ENCODE data around the gene PHLPP1. TPM values are rescaled to one million over a fixed set of nuclear protein-coding genes. Genes with fewer than 3 reads are reported as not detected.
A peak's percentile ranks its signal among the peaks of the same experiment; 100 is the strongest.

The PHLPP1 gene
- total and polyA plus RNA-seq, 2 experiments from 2014 or later = 15.7 to 73.6 TPM

DNA sequence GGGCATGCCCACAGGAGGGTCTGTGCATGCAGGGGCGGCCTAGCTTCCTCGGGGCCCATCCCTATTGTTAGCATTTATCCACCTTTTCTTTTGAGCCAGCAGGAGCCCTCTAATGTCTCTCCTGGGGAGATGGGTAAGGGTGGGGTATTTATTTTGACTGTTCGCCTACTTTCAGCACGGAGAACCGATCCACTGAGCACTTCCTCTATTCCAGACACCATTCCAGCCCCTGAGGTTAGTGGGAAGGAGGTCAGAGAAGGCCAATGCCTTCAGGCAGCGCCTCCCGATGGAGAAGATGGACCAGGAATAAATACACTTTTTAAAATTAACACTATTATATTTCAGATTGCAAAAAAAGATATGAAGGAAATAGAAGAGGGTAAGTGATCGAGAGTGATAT is 276.0 kb downstream of the PHLPP1 start:
- H3K36me3 Mint-ChIP-seq (ENCODE audit: low read depth) = peaks cover 2% of the 10 kb centered on the region; the same call in 1 of the 3 replicates
- peaks cover 6% of the 10 kb centered on the region; the same call in 1 of the 3 replicates for H3K9me3 Mint-ChIP-seq
- no peaks in the 10 kb centered on the region for H3K79me2 ChIP-seq (replicated peaks; ENCODE audit: insufficient read depth)
- no peaks in the 10 kb centered on the region for H3K9me2 ChIP-seq (ENCODE audit: insufficient read depth)
- no peaks in the 10 kb centered on the region for H4K20me1 ChIP-seq (replicated peaks; ENCODE audit: insufficient read depth)
- H3K4me1 ChIP-seq (ENCODE audit: insufficient read depth) = no peaks in the 10 kb centered on the region
- TF ChIP-seq EZH2 (IDR thresholded peaks at IDR 0.05; ENCODE audit: low read depth, unreplicated experiment) (no peak), CREB1 (CRISPR knock-in tag; IDR thresholded peaks at IDR 0.05; ENCODE audit: low read depth) (no peak), POLR2AphosphoS5 (IDR thresholded peaks at IDR 0.05; ENCODE audit: low read depth) (no peak), EZH2phosphoT487 (IDR thresholded peaks at IDR 0.05; ENCODE audit: unreplicated experiment) (no peak), ZNF114 (CRISPR knock-in tag; IDR thresholded peaks at IDR 0.05) (no peak), ZNF331 (CRISPR knock-in tag; IDR thresholded peaks at IDR 0.05; ENCODE audit: low read depth) (peak; percentile 84), ZNF462 (CRISPR knock-in tag; IDR thresholded peaks at IDR 0.05) (no peak), NANOG (IDR thresholded peaks at IDR 0.05; ENCODE audit: borderline replicate concordance) (no peak), JUNB (IDR thresholded peaks at IDR 0.05; ENCODE audit: unreplicated experiment) (no peak), STAT1 (IDR thresholded peaks at IDR 0.05; ENCODE audit: unreplicated experiment) (no peak)
- TF ChIP-seq, protein P1, sequence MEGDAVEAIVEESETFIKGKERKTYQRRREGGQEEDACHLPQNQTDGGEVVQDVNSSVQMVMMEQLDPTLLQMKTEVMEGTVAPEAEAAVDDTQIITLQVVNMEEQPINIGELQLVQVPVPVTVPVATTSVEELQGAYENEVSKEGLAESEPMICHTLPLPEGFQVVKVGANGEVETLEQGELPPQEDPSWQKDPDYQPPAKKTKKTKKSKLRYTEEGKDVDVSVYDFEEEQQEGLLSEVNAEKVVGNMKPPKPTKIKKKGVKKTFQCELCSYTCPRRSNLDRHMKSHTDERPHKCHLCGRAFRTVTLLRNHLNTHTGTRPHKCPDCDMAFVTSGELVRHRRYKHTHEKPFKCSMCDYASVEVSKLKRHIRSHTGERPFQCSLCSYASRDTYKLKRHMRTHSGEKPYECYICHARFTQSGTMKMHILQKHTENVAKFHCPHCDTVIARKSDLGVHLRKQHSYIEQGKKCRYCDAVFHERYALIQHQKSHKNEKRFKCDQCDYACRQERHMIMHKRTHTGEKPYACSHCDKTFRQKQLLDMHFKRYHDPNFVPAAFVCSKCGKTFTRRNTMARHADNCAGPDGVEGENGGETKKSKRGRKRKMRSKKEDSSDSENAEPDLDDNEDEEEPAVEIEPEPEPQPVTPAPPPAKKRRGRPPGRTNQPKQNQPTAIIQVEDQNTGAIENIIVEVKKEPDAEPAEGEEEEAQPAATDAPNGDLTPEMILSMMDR (conservative IDR thresholded peaks at IDR 0.05; ENCODE audit: low read depth in 2 of 2) = peak in 1 of 2 experiments; percentile 39; a peak in 3 of 4 replicates
- no peak overlapping the region for H3K27ac Mint-ChIP-seq
- H3K27me3 ChIP-seq (ENCODE audit: insufficient read depth) = no peaks in the 10 kb centered on the region
- H3F3A ChIP-seq (replicated peaks; ENCODE audit: low read depth) = no peaks in the 10 kb centered on the region
- H3K4me3 Mint-ChIP-seq = no peak overlapping the region
- no peak overlapping the region for H3K4me3 ChIP-seq
- H3K4me1 Mint-ChIP-seq = peaks cover 8% of the 10 kb centered on the region
- H2AFZ ChIP-seq = no peak overlapping the region
- peaks cover 11% of the 10 kb centered on the region for H3K27me3 Mint-ChIP-seq (ENCODE audit: insufficient read depth, low read depth, poor library complexity)
- ATAC-seq (no peak), DNase-seq (ENCODE audit: low spot score) (no peak)
- no peak overlapping the region for H3K4me2 ChIP-seq
- H3K27ac ChIP-seq (ENCODE audit: low read depth) = no peak overlapping the region
- H3K36me3 ChIP-seq (ENCODE audit: insufficient read depth) = no peaks in the 10 kb centered on the region
